Sigmoid colon (tissue), 4 donors: ENCODE measurements around the gene SYNJ2.

Experiments
- EP300 ChIP-seq, 4 donors: sonication (generic); formaldehyde crosslinking; IDR thresholded peaks; one replicate each; pipeline ENCODE4 v1.6.1; 2017; ENCODE audit warnings: antibody characterized with exemption in 4 of 4
- POLR2A ChIP-seq, 2 donors: fragments of 450-650 bp; IDR thresholded peaks; one replicate each; pipeline ENCODE4 v1.6.1; 2016; ENCODE audit warnings: antibody characterized with exemption in 2 of 2, mild to moderate bottlenecking in 2 of 2, moderate library complexity in 2 of 2
- POLR2AphosphoS5 ChIP-seq, 4 donors: sonication (generic); formaldehyde crosslinking; IDR thresholded peaks; one replicate each; pipeline ENCODE4 v1.6.1; 2017; ENCODE audit warnings: antibody characterized with exemption in 4 of 4
- TF ChIP-seq, protein P1 (sequence below), 4 experiments: fragments of 450-650 bp in 3 of 4; fragments of 200-600 bp in 1 of 4; IDR thresholded peaks; one replicate each; pipeline ENCODE4 v1.5.1; 2016 to 2019; ENCODE audit warnings: antibody characterized with exemption in 4 of 4, mild to moderate bottlenecking in 3 of 4, moderate library complexity in 2 of 4

DNA sequence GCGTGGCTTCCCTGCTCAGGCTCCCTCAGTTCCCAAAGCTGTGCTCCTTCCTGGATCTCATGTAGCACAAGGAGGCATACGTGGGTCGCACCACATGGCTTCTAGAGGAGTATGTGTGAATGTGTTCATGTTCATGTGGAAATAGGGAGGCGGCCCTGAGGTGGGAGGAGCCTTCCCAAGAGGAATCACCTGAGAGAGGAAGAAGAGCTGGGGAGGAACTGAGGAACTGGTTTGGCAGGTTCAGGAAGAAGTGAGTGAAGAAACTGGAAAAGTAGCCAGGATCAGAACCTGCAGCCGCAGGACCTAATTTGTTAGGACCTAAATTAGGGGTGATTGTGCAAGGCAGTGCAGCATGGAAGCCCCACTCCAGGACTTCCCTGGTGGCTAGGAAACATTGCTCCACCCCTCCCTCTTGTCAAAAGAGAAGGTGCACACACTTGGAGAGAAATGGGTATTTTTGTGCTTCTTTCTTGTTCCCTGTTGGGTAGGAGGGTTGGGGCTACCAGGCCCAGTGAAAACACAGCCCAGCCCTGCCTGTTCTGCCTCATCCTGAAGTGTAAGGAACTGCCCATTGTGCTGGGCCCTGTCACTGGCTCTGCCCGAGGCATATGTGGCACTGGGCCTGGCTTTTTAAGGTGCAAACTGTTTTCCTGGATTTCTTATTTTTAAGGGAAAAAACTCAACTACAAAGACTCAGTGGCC, 20.7 kb downstream of the SYNJ2 start:
- TF ChIP-seq POLR2AphosphoS5 (IDR thresholded peaks at IDR 0.05), result no peak
- TF ChIP-seq, protein P1, sequence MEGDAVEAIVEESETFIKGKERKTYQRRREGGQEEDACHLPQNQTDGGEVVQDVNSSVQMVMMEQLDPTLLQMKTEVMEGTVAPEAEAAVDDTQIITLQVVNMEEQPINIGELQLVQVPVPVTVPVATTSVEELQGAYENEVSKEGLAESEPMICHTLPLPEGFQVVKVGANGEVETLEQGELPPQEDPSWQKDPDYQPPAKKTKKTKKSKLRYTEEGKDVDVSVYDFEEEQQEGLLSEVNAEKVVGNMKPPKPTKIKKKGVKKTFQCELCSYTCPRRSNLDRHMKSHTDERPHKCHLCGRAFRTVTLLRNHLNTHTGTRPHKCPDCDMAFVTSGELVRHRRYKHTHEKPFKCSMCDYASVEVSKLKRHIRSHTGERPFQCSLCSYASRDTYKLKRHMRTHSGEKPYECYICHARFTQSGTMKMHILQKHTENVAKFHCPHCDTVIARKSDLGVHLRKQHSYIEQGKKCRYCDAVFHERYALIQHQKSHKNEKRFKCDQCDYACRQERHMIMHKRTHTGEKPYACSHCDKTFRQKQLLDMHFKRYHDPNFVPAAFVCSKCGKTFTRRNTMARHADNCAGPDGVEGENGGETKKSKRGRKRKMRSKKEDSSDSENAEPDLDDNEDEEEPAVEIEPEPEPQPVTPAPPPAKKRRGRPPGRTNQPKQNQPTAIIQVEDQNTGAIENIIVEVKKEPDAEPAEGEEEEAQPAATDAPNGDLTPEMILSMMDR (IDR thresholded peaks at IDR 0.05), result no peak
- no peak for TF ChIP-seq POLR2A (IDR thresholded peaks at IDR 0.05)
- no peak for TF ChIP-seq EP300 (IDR thresholded peaks at IDR 0.05)
